Measurements from ENCODE around the gene ATP5PO. TPM values are rescaled to one million over a fixed set of nuclear protein-coding genes. Genes with fewer than 3 reads are reported as not detected.

The ATP5PO gene
- total RNA-seq, 2 experiments from 2014 or later = 210 to 227 TPM

GRCh38 chr21:33963848-33964555, 48.4 kb upstream of the ATP5PO start:
- Histone ChIP-seq H4K20me1 (ENCODE audit: insufficient read depth, low read length) (no peaks in the 10 kb centered on the region), H3K9me2 (ENCODE audit: insufficient read depth, low read length) (no peaks in the 10 kb centered on the region), H3K4me3 (ENCODE audit: low read depth, low read length, poor library complexity, severe bottlenecking) (no peak overlapping the region), H3K4me1 (ENCODE audit: insufficient read depth, low read length, poor library complexity, severe bottlenecking) (peaks cover 11% of the 10 kb centered on the region), H3K36me3 (ENCODE audit: insufficient read depth, low read length) (no peaks in the 10 kb centered on the region), H3K4me2 (ENCODE audit: low read length) (no peak overlapping the region), H3K9me3 (ENCODE audit: low read length) (peaks cover 16% of the 10 kb centered on the region), H3K79me2 (ENCODE audit: insufficient read depth, low read depth, low read length) (no peaks in the 10 kb centered on the region), H2AFZ (ENCODE audit: low read length) (no peak overlapping the region), H3K27ac (ENCODE audit: low read depth, low read length, poor library complexity, severe bottlenecking) (no peak overlapping the region)
- BruUV-seq (replicated peaks) = no TSS peak
- TF ChIP-seq, protein P1, sequence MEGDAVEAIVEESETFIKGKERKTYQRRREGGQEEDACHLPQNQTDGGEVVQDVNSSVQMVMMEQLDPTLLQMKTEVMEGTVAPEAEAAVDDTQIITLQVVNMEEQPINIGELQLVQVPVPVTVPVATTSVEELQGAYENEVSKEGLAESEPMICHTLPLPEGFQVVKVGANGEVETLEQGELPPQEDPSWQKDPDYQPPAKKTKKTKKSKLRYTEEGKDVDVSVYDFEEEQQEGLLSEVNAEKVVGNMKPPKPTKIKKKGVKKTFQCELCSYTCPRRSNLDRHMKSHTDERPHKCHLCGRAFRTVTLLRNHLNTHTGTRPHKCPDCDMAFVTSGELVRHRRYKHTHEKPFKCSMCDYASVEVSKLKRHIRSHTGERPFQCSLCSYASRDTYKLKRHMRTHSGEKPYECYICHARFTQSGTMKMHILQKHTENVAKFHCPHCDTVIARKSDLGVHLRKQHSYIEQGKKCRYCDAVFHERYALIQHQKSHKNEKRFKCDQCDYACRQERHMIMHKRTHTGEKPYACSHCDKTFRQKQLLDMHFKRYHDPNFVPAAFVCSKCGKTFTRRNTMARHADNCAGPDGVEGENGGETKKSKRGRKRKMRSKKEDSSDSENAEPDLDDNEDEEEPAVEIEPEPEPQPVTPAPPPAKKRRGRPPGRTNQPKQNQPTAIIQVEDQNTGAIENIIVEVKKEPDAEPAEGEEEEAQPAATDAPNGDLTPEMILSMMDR (conservative IDR thresholded peaks at IDR 0.05; ENCODE audit: low read length) = no peak
- no peak for TF ChIP-seq EZH2phosphoT487 (IDR thresholded peaks at IDR 0.05; ENCODE audit: borderline replicate concordance, low read depth, low read length)
- ChIA-PET CTCF (ENCODE audit: unreplicated experiment) (no interaction called here), POLR2A (interaction anchor here (0.6 to 1.1 kb wide), 2 partner anchors 17 to 273 kb away, joined by 3 read pairs; no protein-coding TSS in a partner anchor)
- DNase-seq (ENCODE audit: low spot score) = no peak
- intact Hi-C loops (cut with micrococcal nuclease; ENCODE audit: unreplicated experiment) = no loop called here

- no peak overlapping the region for H3K4me2 ChIP-seq (ENCODE audit: low read length)
- H3K4me1 ChIP-seq (ENCODE audit: insufficient read depth, low read length, poor library complexity, severe bottlenecking) = no peaks in the 10 kb centered on the region
- CTCF ChIA-PET (ENCODE audit: unreplicated experiment) = no interaction called here
- H2AFZ ChIP-seq (ENCODE audit: low read length) = no peak overlapping the region
- no peaks in the 10 kb centered on the region for H3K79me2 ChIP-seq (ENCODE audit: insufficient read depth, low read depth, low read length)
- no peak overlapping the region for H3K4me3 ChIP-seq (ENCODE audit: low read depth, low read length, poor library complexity, severe bottlenecking)
- no peak for DNase-seq (ENCODE audit: low spot score)
- no peak overlapping the region for H3K27ac ChIP-seq (ENCODE audit: low read depth, low read length, poor library complexity, severe bottlenecking)
- no peaks in the 10 kb centered on the region for H4K20me1 ChIP-seq (ENCODE audit: insufficient read depth, low read length)
- H3K36me3 ChIP-seq (ENCODE audit: insufficient read depth, low read length) = no peaks in the 10 kb centered on the region
- intact Hi-C loops (cut with micrococcal nuclease; ENCODE audit: unreplicated experiment) = no loop called here
- TF ChIP-seq, protein P1 (conservative IDR thresholded peaks at IDR 0.05; ENCODE audit: low read length) = no peak
- no peak for TF ChIP-seq EZH2phosphoT487 (IDR thresholded peaks at IDR 0.05; ENCODE audit: borderline replicate concordance, low read depth, low read length)
- no peaks in the 10 kb centered on the region for H3K9me2 ChIP-seq (ENCODE audit: insufficient read depth, low read length)
- peaks cover 22% of the 10 kb centered on the region for H3K9me3 ChIP-seq (ENCODE audit: low read length)
- BruUV-seq (replicated peaks) = no TSS peak
- POLR2A ChIA-PET = no interaction called here
Observed at GRCh38 chr21:33962290-33962689, 46.7 kb upstream of the ATP5PO start.

DNA sequence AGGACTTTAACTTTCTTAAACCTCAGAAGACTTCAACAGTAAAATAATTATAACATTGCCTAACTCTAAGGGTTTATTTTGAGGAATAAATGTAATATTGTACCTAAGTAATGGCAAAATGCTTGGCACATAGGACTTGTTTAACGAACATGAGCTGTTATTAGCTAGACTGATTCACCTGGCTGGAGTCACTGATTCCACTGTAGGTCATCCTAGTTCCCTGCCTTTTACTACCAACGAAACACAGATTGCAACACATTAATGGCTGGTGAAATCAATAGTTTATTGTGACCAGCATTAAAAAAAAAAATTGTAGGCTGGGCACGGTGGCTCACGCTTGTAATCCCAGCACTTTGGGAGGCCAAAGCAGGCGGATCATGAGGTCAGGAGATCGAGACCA, 45.5 kb upstream of the ATP5PO start:
- H3K4me1 ChIP-seq (ENCODE audit: insufficient read depth, low read length, poor library complexity, severe bottlenecking) = no peaks in the 10 kb centered on the region
- no peak overlapping the region for H3K4me2 ChIP-seq (ENCODE audit: low read length)
- no peaks in the 10 kb centered on the region for H4K20me1 ChIP-seq (ENCODE audit: insufficient read depth, low read length)
- ChIA-PET POLR2A (no interaction called here), CTCF (ENCODE audit: unreplicated experiment) (no interaction called here)
- no peak for TF ChIP-seq EZH2phosphoT487 (IDR thresholded peaks at IDR 0.05; ENCODE audit: borderline replicate concordance, low read depth, low read length)
- TF ChIP-seq, protein P1 (conservative IDR thresholded peaks at IDR 0.05; ENCODE audit: low read length) = no peak
- H3K9me2 ChIP-seq (ENCODE audit: insufficient read depth, low read length) = no peaks in the 10 kb centered on the region
- BruUV-seq (replicated peaks) = no TSS peak
- H3K27ac ChIP-seq (ENCODE audit: low read depth, low read length, poor library complexity, severe bottlenecking) = no peak overlapping the region
- no peak for DNase-seq (ENCODE audit: low spot score)
- intact Hi-C loops (cut with micrococcal nuclease; ENCODE audit: unreplicated experiment) = no loop called here
- H3K36me3 ChIP-seq (ENCODE audit: insufficient read depth, low read length) = no peaks in the 10 kb centered on the region
- H3K4me3 ChIP-seq (ENCODE audit: low read depth, low read length, poor library complexity, severe bottlenecking) = no peak overlapping the region
- peaks cover 22% of the 10 kb centered on the region for H3K9me3 ChIP-seq (ENCODE audit: low read length)
- H2AFZ ChIP-seq (ENCODE audit: low read length) = no peak overlapping the region
- no peaks in the 10 kb centered on the region for H3K79me2 ChIP-seq (ENCODE audit: insufficient read depth, low read depth, low read length)

All from OCI-LY7 (cell line).